Keratinocyte (primary cell): ENCODE data around the gene RAB3GAP2.

ENCODE experiments used
- CTCF ChIP-seq, 3 experiments: IDR thresholded peaks in 1 of 3; conservative IDR thresholded peaks in 1 of 3; optimal IDR thresholded peaks in 1 of 3; 2 replicates in 2 of 3; 3 replicates in 1 of 3; pipeline versions ENCODE3 to v1.5.1; 2011; ENCODE audit warnings: low read length in 3 of 3, mild to moderate bottlenecking in 3 of 3, moderate library complexity in 2 of 3, control low read depth in 1 of 3, inconsistent platforms in 1 of 3; ENCODE audit not compliant: insufficient read depth in 2 of 3; ENCODE audit errors: extremely low read depth in 1 of 3
- EZH2 ChIP-seq: IDR thresholded peaks from one replicate; pipeline ENCODE4 v1.6.1; 2012; ENCODE audit warnings: inconsistent platforms, mild to moderate bottlenecking, low read length, moderate library complexity

- no peak for TF ChIP-seq CTCF (optimal IDR thresholded peaks at IDR 0.05 in 1 of 3, IDR thresholded peaks at IDR 0.05 in 1 of 3, conservative IDR thresholded peaks at IDR 0.05 in 1 of 3; ENCODE audit: extremely low read depth in 1 of 3, insufficient read depth in 2 of 3, low read length in 3 of 3)
- no peak for TF ChIP-seq EZH2
Observed at GRCh38 chr1:220315070-220315839, 43.0 kb upstream of the RAB3GAP2 start.
